ENCODE measurements around the gene MREG.

The MREG gene

GRCh38 chr2:215982465-215982875, 30.9 kb downstream of the MREG start:
- DNase-seq (ENCODE audit: low read depth): no peak
- no peak for TF ChIP-seq MAX (IDR thresholded peaks at IDR 0.05; ENCODE audit: low read depth, low read length)
- TF ChIP-seq CTCF (IDR thresholded peaks at IDR 0.05; ENCODE audit: low read depth, low read length): no peak
- no peak for TF ChIP-seq MYC (IDR thresholded peaks at IDR 0.05; ENCODE audit: low read depth, low read length)
- H3K4me3 ChIP-seq (ENCODE audit: low read depth, low read length): no peak overlapping the region

- no peak for DNase-seq (ENCODE audit: low read depth)
- TF ChIP-seq CTCF (IDR thresholded peaks at IDR 0.05; ENCODE audit: low read depth, low read length) (no peak), MAX (IDR thresholded peaks at IDR 0.05; ENCODE audit: low read depth, low read length) (no peak)
Observed at GRCh38 chr2:215981115-215981514, 32.2 kb downstream of the MREG start.

GRCh38 chr2:215979620-215980019, 33.7 kb downstream of the MREG start:
- no peak for TF ChIP-seq CTCF (IDR thresholded peaks at IDR 0.05; ENCODE audit: low read depth, low read length)
- TF ChIP-seq MAX (IDR thresholded peaks at IDR 0.05; ENCODE audit: low read depth, low read length): no peak
- TF ChIP-seq MYC (IDR thresholded peaks at IDR 0.05; ENCODE audit: low read depth, low read length): no peak
- no peak for TF ChIP-seq POLR2A (IDR thresholded peaks at IDR 0.05; ENCODE audit: extremely low read depth, insufficient read length)
- no peak for DNase-seq (ENCODE audit: low read depth)
- no peak overlapping the region for H3K4me3 ChIP-seq (ENCODE audit: low read depth, low read length)

More at GRCh38 chr2:215981115-215981514, 32.2 kb downstream of the MREG start:
- H3K4me3 ChIP-seq (ENCODE audit: low read depth, low read length): no peak overlapping the region

GRCh38 chr2:215974700-215975429, 38.5 kb downstream of the MREG start:
- no peak overlapping the region for H3K4me3 ChIP-seq (ENCODE audit: low read depth, low read length)
- TF ChIP-seq MAX (IDR thresholded peaks at IDR 0.05; ENCODE audit: low read depth, low read length): no peak
- TF ChIP-seq POLR2A (IDR thresholded peaks at IDR 0.05; ENCODE audit: extremely low read depth, insufficient read length): no peak
- no peak for TF ChIP-seq MYC (IDR thresholded peaks at IDR 0.05; ENCODE audit: low read depth, low read length)
- no peak for TF ChIP-seq CTCF (IDR thresholded peaks at IDR 0.05; ENCODE audit: low read depth, low read length)
- no peak for DNase-seq (ENCODE audit: low read depth)

- peak; percentile 91 for DNase-seq (ENCODE audit: low read depth)
- no peak for TF ChIP-seq POLR2A (IDR thresholded peaks at IDR 0.05; ENCODE audit: extremely low read depth, insufficient read length)
- TF ChIP-seq MYC (IDR thresholded peaks at IDR 0.05; ENCODE audit: low read depth, low read length): peak; percentile 87
- TF ChIP-seq MAX (IDR thresholded peaks at IDR 0.05; ENCODE audit: low read depth, low read length): peak; percentile 87
- no peak for TF ChIP-seq CTCF (IDR thresholded peaks at IDR 0.05; ENCODE audit: low read depth, low read length)
- no peak overlapping the region for H3K4me3 ChIP-seq (ENCODE audit: low read depth, low read length)
Observed at GRCh38 chr2:215973954-215974699, 39.2 kb downstream of the MREG start.

All from NB4 (cell line).